ENCODE results near the gene ADARB2. TPM values are rescaled to one million over a fixed set of nuclear protein-coding genes. Genes with fewer than 3 reads are reported as not detected.

The ADARB2 gene
- total and polyA plus RNA-seq, 7 donors = 0.05 to 0.39 (median 0.15) TPM; not detected in 2

DNA sequence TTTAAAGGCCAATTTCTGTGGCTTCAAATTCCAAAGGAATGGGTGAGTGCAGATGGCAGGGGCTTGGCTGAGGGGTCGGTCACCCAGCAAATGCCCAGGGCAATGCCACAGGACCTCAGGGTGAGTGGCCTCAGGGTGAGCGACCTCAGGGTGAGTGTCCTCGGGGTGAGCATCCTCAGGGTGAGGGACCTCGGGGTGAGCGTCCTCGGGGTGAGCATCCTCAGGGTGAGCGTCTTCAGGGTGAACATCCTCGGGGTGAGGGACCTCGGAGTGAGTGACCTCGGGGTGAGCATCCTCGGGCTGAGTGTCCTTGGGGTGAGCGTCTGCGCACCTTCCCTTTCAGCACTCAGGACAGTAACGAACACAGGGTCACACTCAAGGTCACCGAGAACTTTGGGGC lies 59.2 kb downstream of the ADARB2 start:
- ATAC-seq = no peak
- intact Hi-C loops (cut with DNase I) = no loop called here
- Histone ChIP-seq H3K27me3 (ENCODE audit: insufficient read depth in 3 of 3, low read length in 2 of 3) (no peaks in the 10 kb centered on the region), H3K9me3 (no peaks in the 10 kb centered on the region), H3K4me1 (no peaks in the 10 kb centered on the region), H3K36me3 (ENCODE audit: insufficient read depth in 1 of 2, low read depth in 1 of 2) (no peaks in the 10 kb centered on the region), H3K27ac (no peak overlapping the region), H3K4me3 (no peak overlapping the region)
- TF ChIP-seq, protein P1, sequence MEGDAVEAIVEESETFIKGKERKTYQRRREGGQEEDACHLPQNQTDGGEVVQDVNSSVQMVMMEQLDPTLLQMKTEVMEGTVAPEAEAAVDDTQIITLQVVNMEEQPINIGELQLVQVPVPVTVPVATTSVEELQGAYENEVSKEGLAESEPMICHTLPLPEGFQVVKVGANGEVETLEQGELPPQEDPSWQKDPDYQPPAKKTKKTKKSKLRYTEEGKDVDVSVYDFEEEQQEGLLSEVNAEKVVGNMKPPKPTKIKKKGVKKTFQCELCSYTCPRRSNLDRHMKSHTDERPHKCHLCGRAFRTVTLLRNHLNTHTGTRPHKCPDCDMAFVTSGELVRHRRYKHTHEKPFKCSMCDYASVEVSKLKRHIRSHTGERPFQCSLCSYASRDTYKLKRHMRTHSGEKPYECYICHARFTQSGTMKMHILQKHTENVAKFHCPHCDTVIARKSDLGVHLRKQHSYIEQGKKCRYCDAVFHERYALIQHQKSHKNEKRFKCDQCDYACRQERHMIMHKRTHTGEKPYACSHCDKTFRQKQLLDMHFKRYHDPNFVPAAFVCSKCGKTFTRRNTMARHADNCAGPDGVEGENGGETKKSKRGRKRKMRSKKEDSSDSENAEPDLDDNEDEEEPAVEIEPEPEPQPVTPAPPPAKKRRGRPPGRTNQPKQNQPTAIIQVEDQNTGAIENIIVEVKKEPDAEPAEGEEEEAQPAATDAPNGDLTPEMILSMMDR (IDR thresholded peaks at IDR 0.05) = no peak
- DNase-seq = no peak
- 80 to 87% (median 85%) methylated on average over 15 of the region's 15 CpGs for WGBS, 3 donors

DNA sequence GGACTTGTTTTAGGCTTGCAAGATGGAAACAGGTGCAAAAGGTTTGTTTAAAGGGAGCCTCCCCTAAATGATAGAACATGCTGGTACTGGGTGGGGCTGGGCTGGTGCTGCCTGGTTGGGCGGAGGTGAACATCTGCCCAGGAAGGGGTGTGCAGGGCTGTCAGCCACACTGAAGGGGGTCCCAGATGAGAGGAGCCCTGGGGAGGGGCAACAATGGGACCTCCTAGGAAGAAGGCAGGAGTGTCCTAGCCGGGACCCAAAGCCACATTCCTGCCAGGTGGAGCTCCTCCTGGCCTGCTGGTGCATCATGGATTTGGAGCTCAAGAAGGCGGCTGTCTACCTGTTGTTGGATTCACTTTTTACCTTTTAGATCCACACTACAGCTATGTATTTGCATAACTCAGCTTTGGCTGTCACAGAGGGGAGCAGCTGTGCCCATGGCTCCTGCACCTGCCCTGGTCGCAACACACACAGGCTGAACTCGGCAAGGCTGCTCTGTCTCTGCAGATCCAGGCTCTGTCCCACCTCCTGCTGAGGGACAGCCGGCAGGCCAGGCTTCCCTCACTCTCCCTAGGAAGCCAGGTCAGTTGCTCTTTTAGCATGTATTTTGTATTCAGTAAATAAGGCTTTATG lies 59.9 kb downstream of the ADARB2 start:
- Histone ChIP-seq H3K4me3 (no peak overlapping the region), H3K27me3 (ENCODE audit: insufficient read depth in 3 of 3, low read length in 2 of 3) (no peaks in the 10 kb centered on the region), H3K27ac (no peak overlapping the region), H3K36me3 (ENCODE audit: insufficient read depth in 1 of 2, low read depth in 1 of 2) (no peaks in the 10 kb centered on the region), H3K4me1 (no peaks in the 10 kb centered on the region), H3K9me3 (no peaks in the 10 kb centered on the region)
- intact Hi-C loops (cut with DNase I) = no loop called here
- TF ChIP-seq, protein P1 (IDR thresholded peaks at IDR 0.05) = no peak
- 45 to 49% (median 47%) methylated on average over 6 of the region's 6 CpGs for WGBS, 3 donors
- ATAC-seq (no peak), DNase-seq (no peak)

DNA sequence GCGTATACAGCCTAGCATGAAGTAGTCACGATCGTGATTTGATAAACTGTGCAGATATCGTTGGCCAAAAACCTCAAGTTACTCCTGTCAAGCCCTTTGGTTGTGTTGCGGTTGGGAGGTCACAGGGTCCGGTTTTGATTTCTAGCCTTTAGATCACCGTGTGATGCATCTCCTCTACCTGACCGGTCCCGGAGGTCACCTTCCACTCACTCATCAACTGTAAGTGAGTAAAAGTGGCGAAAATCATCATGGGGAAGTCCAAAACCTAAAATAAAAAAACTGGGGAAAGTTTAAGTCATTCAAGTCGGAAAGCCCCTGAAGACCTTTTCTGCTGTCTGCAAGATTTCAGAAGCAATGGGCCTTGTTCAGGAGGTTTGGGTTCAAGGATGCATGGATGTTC lies 62.8 kb downstream of the ADARB2 start:
- Histone ChIP-seq H3K4me3 (no peak overlapping the region), H3K27ac (no peak overlapping the region), H3K4me1 (no peaks in the 10 kb centered on the region), H3K27me3 (ENCODE audit: insufficient read depth in 3 of 3, low read length in 2 of 3) (no peaks in the 10 kb centered on the region), H3K36me3 (ENCODE audit: insufficient read depth in 1 of 2, low read depth in 1 of 2) (no peaks in the 10 kb centered on the region), H3K9me3 (no peaks in the 10 kb centered on the region)
- ATAC-seq = no peak
- TF ChIP-seq, protein P1 (IDR thresholded peaks at IDR 0.05) = no peak
- 88 to 90% (median 88%) methylated on average over 11 of the region's 11 CpGs for WGBS, 3 donors
- intact Hi-C loops (cut with DNase I) = no loop called here
- DNase-seq = no peak

DNA sequence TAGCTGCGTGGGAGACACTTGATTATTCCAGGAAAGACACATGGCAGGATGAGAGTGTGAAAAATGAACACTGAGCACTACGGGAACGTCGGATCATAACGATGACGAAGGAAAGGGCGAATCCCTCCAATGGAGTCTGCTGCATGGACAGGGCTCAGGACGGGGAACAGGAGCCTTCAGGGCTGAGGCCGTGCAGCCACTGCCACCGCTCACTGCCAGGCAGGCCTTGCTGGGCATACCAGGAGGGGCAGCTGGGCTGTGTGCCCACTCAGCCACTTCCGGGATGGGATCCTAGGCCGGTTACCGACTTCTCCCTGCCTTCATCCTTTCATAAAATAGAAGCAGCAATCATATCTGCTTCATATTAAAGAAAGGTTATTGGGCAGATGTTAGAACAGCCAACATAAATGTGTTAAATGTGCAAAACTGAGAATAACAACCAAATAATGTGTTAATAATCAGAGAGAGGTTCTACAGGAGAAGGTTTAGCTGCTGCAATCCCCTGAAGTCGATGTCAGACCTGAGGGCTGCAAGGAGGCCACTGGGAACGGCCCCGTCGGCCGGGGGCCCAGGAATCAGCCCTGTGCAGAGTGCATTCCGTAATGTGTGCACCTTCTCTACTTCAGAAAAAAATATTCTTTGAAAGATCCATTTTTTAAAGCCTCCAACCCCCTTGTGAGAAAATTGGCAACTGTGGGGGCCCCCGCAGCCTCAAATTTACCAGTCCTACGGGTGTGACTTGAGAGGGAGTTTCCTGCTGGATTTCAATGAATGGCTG lies 63.6 kb downstream of the ADARB2 start:
- Histone ChIP-seq H3K27me3 (ENCODE audit: insufficient read depth in 3 of 3, low read length in 2 of 3) (no peaks in the 10 kb centered on the region), H3K36me3 (ENCODE audit: insufficient read depth in 1 of 2, low read depth in 1 of 2) (no peaks in the 10 kb centered on the region), H3K4me1 (no peaks in the 10 kb centered on the region), H3K27ac (no peak overlapping the region), H3K4me3 (no peak overlapping the region), H3K9me3 (no peaks in the 10 kb centered on the region)
- ATAC-seq (no peak), DNase-seq (no peak)
- intact Hi-C loops (cut with DNase I) = no loop called here
- WGBS, 3 donors = 78 to 83% (median 78%) methylated on average over 21 of the region's 21 CpGs
- TF ChIP-seq, protein P1 (IDR thresholded peaks at IDR 0.05) = no peak
